Measurements from ENCODE around the gene TBC1D4.

Gene TBC1D4

DNA sequence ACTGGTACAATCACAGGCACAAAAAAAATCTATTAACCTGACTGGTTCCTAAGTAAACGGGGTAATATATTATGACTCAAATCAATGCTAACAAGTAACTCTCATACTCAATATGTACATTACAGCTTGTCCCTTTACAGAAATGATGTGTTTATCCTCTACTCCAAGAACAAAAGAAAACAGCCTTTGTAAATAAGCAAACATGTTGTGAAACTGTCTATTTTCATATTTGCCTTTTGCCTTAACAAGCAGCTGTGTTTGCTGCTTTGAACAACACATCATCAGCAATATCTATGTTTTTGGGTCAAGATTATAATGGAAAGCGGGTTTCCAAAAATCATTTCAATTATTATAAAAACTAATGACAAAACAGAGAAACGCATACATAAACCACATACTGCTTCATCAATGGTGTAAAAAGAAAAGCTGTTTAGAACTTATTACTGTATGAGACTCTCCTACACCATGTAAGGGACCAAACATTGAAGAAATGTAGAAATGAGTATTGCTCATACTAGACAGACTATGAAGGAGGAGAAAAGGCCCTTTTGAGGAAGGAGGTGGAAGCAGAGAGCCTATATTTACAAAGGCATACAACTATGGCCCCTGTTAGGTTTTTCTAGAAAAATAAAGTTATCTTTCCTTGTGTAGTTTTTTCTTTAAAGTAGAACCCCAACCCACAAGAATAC, 14.8 kb downstream of the TBC1D4 start:
- TF ChIP-seq, protein P1, sequence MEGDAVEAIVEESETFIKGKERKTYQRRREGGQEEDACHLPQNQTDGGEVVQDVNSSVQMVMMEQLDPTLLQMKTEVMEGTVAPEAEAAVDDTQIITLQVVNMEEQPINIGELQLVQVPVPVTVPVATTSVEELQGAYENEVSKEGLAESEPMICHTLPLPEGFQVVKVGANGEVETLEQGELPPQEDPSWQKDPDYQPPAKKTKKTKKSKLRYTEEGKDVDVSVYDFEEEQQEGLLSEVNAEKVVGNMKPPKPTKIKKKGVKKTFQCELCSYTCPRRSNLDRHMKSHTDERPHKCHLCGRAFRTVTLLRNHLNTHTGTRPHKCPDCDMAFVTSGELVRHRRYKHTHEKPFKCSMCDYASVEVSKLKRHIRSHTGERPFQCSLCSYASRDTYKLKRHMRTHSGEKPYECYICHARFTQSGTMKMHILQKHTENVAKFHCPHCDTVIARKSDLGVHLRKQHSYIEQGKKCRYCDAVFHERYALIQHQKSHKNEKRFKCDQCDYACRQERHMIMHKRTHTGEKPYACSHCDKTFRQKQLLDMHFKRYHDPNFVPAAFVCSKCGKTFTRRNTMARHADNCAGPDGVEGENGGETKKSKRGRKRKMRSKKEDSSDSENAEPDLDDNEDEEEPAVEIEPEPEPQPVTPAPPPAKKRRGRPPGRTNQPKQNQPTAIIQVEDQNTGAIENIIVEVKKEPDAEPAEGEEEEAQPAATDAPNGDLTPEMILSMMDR (IDR thresholded peaks at IDR 0.05; ENCODE audit: insufficient read depth, low read depth, low read length, missing control alignments): no peak
- H3K4me3 ChIP-seq (ENCODE audit: low read length): no peak overlapping the region
- no peak for DNase-seq (ENCODE audit: low read depth)

DNA sequence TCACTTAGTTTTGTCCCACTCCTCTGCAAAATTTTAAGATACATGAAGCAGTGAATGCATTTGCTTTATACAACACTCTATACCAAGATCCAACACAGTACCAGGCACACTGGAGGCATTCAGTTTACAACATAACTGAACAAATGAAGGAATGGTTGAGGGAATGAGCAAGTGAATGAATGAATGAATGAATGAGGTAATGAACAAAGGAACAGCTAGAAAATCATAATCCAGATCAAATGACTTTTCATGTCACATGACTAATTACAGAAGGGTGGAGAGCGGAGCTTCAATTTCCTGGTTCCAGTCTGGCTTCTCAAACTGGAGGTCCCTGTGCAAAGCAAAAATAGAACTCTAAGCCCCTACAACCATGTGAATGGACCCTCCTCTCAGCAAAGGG, 16.7 kb downstream of the TBC1D4 start:
- H3K4me3 ChIP-seq (ENCODE audit: low read length): no peak overlapping the region
- DNase-seq (ENCODE audit: low read depth): no peak
- TF ChIP-seq, protein P1 (IDR thresholded peaks at IDR 0.05; ENCODE audit: insufficient read depth, low read depth, low read length, missing control alignments): no peak

DNA sequence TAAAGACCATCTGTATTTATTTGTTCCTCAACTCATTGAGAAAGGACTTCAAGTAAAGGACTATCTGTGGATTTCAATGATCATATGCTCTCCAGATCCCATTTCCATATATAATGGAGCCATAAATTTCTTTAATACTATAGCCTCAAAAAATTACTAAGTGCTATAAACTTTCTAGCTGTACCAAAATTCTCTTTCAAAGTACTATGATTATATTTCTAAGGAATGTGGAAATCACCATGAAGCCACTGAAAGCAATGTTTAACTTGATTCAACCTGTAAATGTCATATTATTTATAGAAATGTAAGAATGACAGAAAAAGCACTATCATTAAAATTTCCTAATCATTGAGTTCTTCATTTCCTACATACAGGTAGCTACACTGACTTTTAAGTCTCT, 20.7 kb downstream of the TBC1D4 start:
- DNase-seq (ENCODE audit: low read depth): peak; percentile 22
- TF ChIP-seq, protein P1 (IDR thresholded peaks at IDR 0.05; ENCODE audit: insufficient read depth, low read depth, low read length, missing control alignments): no peak
- H3K4me3 ChIP-seq (ENCODE audit: low read length): no peak overlapping the region

DNA sequence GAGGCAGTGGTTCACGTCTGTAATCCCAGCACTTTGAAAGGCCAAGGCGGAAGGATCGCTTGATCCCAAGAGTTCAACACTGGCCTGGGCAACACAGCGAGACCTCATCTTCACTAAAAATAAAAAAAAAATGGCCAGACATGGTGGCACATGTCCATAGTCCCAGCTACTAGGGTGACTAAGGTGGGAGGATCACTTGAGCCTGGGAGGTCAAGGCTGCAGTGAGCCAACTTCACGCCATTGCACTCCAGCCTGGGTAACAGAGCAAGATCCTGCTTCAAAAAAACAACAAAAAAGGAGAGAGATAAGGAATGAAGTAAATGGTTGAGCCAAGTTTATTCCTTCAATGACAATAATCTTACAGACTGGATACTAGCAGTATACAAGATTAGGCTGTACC, 21.3 kb downstream of the TBC1D4 start:
- TF ChIP-seq, protein P1 (IDR thresholded peaks at IDR 0.05; ENCODE audit: insufficient read depth, low read depth, low read length, missing control alignments): no peak
- H3K4me3 ChIP-seq (ENCODE audit: low read length): no peak overlapping the region
- no peak for DNase-seq (ENCODE audit: low read depth)

DNA sequence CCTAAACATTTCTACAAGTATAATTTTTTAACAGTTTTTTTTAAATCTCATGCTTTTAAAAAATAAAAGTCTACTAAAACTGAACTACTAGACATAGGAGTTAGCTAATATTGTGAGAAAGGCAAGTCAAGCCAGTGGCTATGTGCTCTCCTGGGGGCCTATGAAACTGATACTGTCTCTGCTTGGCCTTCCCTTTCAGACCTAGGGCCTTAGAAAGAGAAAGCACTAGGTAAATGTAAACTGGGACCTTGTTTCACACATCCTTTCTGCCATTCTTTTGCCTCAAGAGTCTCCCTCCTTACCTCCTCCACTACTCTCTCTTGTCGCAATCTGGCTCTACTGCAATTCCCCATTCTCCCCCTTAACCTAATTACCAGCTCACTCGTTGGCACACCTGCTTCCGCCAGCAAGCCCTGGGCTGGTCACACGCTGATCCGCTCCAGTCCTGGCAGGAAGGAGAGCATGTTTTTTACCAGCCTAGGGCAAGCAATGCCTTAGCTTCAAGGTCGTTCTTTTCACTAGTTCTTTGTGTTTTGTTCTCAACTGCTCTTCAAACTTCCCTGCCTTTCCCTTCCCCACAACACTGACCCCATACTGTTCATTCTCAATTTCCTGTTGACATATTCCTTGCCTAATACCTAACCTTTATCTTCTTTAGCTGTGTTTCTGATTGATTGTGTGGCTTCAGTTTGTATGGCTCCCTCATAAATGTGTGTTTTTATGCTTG, 23.1 kb downstream of the TBC1D4 start:
- no peak overlapping the region for H3K4me3 ChIP-seq (ENCODE audit: low read length)
- TF ChIP-seq, protein P1 (IDR thresholded peaks at IDR 0.05; ENCODE audit: insufficient read depth, low read depth, low read length, missing control alignments): no peak
- peak; percentile 65 for DNase-seq (ENCODE audit: low read depth)

DNA sequence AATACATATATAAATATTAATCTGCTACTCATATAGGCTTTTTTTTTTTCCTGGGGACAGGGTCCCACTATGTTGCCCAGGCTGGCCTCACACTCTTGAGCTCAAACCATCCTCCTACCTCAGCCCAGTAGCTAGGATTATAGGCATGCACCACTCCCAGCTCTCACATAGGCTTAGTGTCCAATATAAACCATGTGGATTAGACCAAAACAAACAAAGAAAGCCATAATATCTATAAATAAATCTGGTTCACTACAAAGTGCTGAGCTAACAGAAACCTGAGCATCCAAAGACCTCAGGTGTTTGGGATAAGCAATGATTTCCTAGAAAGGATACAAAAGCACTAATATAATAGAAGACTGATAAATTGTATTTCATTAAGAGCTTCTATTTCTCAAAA, 26.0 kb downstream of the TBC1D4 start:
- no peak for DNase-seq (ENCODE audit: low read depth)
- H3K4me3 ChIP-seq (ENCODE audit: low read length): no peak overlapping the region
- TF ChIP-seq, protein P1 (IDR thresholded peaks at IDR 0.05; ENCODE audit: insufficient read depth, low read depth, low read length, missing control alignments): no peak
